ENCODE results near the gene PIK3R3. TPM values are rescaled to one million over a fixed set of nuclear protein-coding genes. Genes with fewer than 3 reads are reported as not detected.

The PIK3R3 gene
- total RNA-seq, 1 experiment from 2014 or later = 17.4 TPM

DNA sequence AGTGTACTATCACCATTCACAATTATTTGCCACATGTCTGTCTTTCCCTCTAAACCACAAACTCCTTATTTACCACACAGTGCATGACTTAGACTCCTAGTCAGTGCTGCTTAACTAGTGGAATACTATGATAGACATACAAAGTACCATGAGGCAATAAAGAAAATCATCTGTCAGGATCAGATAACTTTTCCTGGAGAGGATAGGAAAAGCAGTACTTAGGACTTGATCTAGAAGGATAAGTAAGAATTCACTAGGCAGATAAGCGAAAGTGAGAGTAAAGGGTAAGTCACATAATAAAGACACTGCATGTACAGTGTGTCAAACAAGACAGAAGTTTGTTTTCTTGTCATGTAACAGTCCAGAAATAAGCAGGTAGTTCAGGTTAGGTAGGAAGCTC, 21.3 kb upstream of the PIK3R3 start:
- no peak overlapping the region for H3K27ac Mint-ChIP-seq (ENCODE audit: unreplicated experiment)
- CTCF ChIA-PET = no interaction called here
- H3K27me3 Mint-ChIP-seq (ENCODE audit: unreplicated experiment) = no peaks in the 10 kb centered on the region
- no TSS peak for BruUV-seq (replicated peaks)
- no peak for DNase-seq
- no peaks in the 10 kb centered on the region for H3K36me3 Mint-ChIP-seq (ENCODE audit: insufficient read depth, unreplicated experiment)
- intact Hi-C loops (cut with micrococcal nuclease; ENCODE audit: unreplicated experiment) = no loop called here
- H3K4me3 Mint-ChIP-seq (ENCODE audit: low read depth, unreplicated experiment) = no peak overlapping the region
- no peaks in the 10 kb centered on the region for H3K4me1 Mint-ChIP-seq (ENCODE audit: low read depth, unreplicated experiment)
- no peaks in the 10 kb centered on the region for H3K9me3 Mint-ChIP-seq (ENCODE audit: low read depth, unreplicated experiment)
- TF ChIP-seq, protein P1, sequence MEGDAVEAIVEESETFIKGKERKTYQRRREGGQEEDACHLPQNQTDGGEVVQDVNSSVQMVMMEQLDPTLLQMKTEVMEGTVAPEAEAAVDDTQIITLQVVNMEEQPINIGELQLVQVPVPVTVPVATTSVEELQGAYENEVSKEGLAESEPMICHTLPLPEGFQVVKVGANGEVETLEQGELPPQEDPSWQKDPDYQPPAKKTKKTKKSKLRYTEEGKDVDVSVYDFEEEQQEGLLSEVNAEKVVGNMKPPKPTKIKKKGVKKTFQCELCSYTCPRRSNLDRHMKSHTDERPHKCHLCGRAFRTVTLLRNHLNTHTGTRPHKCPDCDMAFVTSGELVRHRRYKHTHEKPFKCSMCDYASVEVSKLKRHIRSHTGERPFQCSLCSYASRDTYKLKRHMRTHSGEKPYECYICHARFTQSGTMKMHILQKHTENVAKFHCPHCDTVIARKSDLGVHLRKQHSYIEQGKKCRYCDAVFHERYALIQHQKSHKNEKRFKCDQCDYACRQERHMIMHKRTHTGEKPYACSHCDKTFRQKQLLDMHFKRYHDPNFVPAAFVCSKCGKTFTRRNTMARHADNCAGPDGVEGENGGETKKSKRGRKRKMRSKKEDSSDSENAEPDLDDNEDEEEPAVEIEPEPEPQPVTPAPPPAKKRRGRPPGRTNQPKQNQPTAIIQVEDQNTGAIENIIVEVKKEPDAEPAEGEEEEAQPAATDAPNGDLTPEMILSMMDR (IDR thresholded peaks at IDR 0.05; ENCODE audit: unreplicated experiment) = no peak

DNA sequence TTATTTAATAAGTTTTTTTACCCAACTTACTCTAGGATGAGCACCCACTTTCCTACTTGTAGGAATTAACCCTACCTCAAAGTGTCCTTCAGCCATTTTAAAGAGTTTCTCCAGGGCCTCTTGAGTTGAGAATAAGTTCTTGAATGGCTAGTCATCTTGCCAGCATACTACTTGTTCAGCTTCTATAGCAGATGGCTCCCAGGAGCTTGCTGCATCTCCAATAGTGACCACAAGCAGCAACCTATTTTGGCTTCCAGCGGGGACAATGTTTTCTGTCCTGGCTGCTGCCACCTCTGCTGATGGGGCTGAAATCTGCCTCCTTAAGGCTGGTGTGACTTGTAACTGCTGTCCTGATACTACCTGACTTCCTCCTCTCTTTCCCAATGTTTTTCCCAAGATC, 20.8 kb upstream of the PIK3R3 start:
- H3K4me1 Mint-ChIP-seq (ENCODE audit: low read depth, unreplicated experiment) = no peaks in the 10 kb centered on the region
- no peak overlapping the region for H3K27ac Mint-ChIP-seq (ENCODE audit: unreplicated experiment)
- TF ChIP-seq, protein P1 (IDR thresholded peaks at IDR 0.05; ENCODE audit: unreplicated experiment) = no peak
- intact Hi-C loops (cut with micrococcal nuclease; ENCODE audit: unreplicated experiment) = no loop called here
- no TSS peak for BruUV-seq (replicated peaks)
- H3K36me3 Mint-ChIP-seq (ENCODE audit: insufficient read depth, unreplicated experiment) = no peaks in the 10 kb centered on the region
- no peaks in the 10 kb centered on the region for H3K9me3 Mint-ChIP-seq (ENCODE audit: low read depth, unreplicated experiment)
- no peak overlapping the region for H3K4me3 Mint-ChIP-seq (ENCODE audit: low read depth, unreplicated experiment)
- DNase-seq = no peak
- CTCF ChIA-PET = no interaction called here
- H3K27me3 Mint-ChIP-seq (ENCODE audit: unreplicated experiment) = no peaks in the 10 kb centered on the region

DNA sequence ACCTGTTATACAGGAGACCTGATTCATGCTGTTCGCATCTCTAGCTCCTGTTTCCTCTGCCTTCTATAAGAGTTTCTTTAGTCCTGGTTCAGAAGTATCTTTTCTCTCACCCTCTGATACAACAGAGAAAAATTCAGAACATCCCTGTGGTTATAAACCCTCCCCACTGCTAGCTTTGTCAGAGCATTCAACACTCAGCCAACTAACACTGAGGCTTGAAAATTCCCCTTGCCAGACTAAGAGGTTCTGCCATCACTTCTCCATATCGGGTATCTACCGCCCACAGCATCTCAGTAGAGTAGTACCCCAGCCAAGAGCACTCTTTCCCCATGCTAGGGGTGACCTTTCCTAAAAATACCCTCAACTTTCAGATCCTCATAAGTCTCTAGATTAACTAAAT, 19.6 kb upstream of the PIK3R3 start:
- H3K27me3 Mint-ChIP-seq (ENCODE audit: unreplicated experiment) = no peaks in the 10 kb centered on the region
- no peaks in the 10 kb centered on the region for H3K4me1 Mint-ChIP-seq (ENCODE audit: low read depth, unreplicated experiment)
- intact Hi-C loops (cut with micrococcal nuclease; ENCODE audit: unreplicated experiment) = no loop called here
- BruUV-seq (replicated peaks) = no TSS peak
- H3K36me3 Mint-ChIP-seq (ENCODE audit: insufficient read depth, unreplicated experiment) = no peaks in the 10 kb centered on the region
- DNase-seq = no peak
- TF ChIP-seq, protein P1 (IDR thresholded peaks at IDR 0.05; ENCODE audit: unreplicated experiment) = no peak
- H3K4me3 Mint-ChIP-seq (ENCODE audit: low read depth, unreplicated experiment) = no peak overlapping the region
- CTCF ChIA-PET = no interaction called here
- no peaks in the 10 kb centered on the region for H3K9me3 Mint-ChIP-seq (ENCODE audit: low read depth, unreplicated experiment)
- H3K27ac Mint-ChIP-seq (ENCODE audit: unreplicated experiment) = no peak overlapping the region

DNA sequence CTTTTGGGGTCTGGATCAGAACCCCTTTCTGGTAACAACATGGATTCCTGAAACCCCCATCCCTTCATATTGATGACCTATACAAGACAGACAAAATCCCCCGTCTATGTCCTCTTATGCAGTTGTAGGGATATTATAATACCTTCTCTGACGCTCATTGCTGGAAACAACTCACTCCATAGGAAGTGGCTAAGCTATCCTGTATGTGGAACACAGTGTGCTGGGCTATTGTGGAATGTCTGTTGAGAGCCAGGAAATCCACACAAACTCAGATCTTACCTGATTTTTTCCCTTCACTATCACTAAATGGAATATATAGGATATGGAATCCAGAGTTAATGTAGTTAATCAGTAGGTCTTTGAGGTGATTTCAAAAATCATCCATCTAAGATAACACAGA, 17.7 kb upstream of the PIK3R3 start:
- CTCF ChIA-PET = no interaction called here
- TF ChIP-seq, protein P1 (IDR thresholded peaks at IDR 0.05; ENCODE audit: unreplicated experiment) = no peak
- DNase-seq = no peak
- Mint-ChIP-seq H3K4me1 (ENCODE audit: low read depth, unreplicated experiment) (no peaks in the 10 kb centered on the region), H3K27me3 (ENCODE audit: unreplicated experiment) (no peaks in the 10 kb centered on the region), H3K27ac (ENCODE audit: unreplicated experiment) (no peak overlapping the region), H3K4me3 (ENCODE audit: low read depth, unreplicated experiment) (no peak overlapping the region), H3K9me3 (ENCODE audit: low read depth, unreplicated experiment) (no peaks in the 10 kb centered on the region), H3K36me3 (ENCODE audit: insufficient read depth, unreplicated experiment) (no peaks in the 10 kb centered on the region)
- intact Hi-C loops (cut with micrococcal nuclease; ENCODE audit: unreplicated experiment) = no loop called here
- no TSS peak for BruUV-seq (replicated peaks)

DNA sequence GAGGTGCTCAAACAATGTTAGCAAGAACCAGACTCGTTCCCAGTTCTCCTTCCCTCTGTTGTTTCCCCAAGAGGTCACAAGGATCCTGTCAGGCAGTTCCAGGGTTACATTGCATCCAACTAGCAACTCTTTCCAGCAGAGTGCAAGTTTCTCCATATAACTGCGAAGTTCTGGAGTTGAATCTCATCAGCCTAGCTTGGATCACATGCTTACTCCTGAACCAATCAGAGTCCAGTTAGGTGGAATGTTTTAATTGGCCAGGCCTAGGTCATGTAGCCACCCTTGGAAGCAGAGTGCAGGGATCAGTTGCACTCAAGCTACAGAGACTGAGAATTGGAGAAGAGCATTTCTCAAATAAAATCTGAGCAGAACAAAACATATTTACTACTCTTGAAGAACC, 15.9 kb upstream of the PIK3R3 start:
- no peaks in the 10 kb centered on the region for H3K27me3 Mint-ChIP-seq (ENCODE audit: unreplicated experiment)
- no peaks in the 10 kb centered on the region for H3K4me1 Mint-ChIP-seq (ENCODE audit: low read depth, unreplicated experiment)
- no peaks in the 10 kb centered on the region for H3K36me3 Mint-ChIP-seq (ENCODE audit: insufficient read depth, unreplicated experiment)
- no peak overlapping the region for H3K4me3 Mint-ChIP-seq (ENCODE audit: low read depth, unreplicated experiment)
- CTCF ChIA-PET = no interaction called here
- no peak for DNase-seq
- H3K9me3 Mint-ChIP-seq (ENCODE audit: low read depth, unreplicated experiment) = no peaks in the 10 kb centered on the region
- intact Hi-C loops (cut with micrococcal nuclease; ENCODE audit: unreplicated experiment) = no loop called here
- no peak overlapping the region for H3K27ac Mint-ChIP-seq (ENCODE audit: unreplicated experiment)
- BruUV-seq (replicated peaks) = no TSS peak
- TF ChIP-seq, protein P1 (IDR thresholded peaks at IDR 0.05; ENCODE audit: unreplicated experiment) = no peak

Measured in Calu3 (cell line).